ENCODE results near the gene HELB.
A peak's percentile ranks its signal among the peaks of the same experiment; 100 is the strongest.

Gene HELB

DNA sequence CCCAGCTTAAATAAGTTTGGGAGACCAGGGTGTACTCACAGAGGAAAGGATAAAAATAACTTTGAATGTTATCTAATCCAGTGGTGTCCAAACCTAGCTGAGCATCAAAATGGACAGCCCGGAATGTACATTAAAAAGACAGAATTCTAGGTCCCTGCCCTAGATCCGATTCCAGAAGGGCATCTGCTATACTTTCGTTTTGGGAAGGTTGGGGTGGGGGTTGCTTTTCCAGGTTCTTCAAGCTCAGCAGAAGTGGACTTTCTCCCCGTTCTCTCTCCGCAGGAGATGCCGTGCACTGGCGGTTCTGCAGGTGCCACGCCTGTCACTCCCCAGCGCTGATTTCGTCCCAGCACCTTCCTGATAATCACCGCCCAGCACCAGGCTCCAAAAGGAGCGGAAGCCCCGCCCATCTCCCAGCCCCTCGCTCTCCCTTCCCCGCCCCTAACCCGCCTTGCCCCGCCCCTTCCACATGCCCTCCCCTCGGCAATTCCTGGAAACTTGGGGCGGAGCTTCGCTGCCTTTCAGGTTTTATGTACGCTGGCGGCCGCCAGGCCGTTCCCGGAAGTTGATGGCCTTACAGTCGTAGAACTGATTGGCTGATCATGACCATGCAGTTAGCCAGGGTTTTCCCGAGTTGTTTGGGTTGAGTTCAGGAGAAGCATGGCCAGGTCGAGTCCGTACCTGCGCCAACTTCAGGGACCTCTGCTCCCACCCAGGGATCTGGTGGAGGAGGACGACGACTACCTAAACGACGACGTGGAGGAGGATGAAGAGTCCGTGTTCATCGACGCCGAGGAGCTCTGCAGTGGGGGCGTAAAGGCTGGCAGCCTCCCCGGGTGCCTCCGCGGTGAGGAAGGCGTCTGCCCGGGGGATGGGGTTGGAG is at the start of gene HELB:
Gene HELB (plus strand): TSS at position 550 of the 883 bp plus-strand sequence. CDS start 111 bp downstream, at position 661.
- peak; percentile 85 for DNase-seq (ENCODE audit: low spot score)

DNA sequence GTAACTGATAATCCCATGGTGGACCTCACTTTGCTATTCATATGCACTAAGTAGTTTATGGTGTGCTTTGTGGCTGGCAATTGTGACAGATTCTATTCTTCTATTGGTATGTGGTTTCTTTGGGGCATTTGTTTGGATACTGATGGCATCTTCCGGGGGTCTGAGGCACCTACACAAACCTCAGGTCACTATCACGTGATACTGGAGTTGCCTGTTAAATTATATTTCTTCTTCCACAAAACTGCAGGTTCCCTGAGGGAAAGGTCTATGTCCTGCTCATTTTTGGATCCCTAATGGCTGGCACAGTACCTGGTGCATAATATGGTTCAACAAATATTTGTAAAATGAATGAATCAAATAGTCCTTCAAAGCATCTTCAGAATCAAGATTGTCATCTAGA is 49.5 kb upstream of the HELB start:
- no peak for DNase-seq (ENCODE audit: low spot score)

DNA sequence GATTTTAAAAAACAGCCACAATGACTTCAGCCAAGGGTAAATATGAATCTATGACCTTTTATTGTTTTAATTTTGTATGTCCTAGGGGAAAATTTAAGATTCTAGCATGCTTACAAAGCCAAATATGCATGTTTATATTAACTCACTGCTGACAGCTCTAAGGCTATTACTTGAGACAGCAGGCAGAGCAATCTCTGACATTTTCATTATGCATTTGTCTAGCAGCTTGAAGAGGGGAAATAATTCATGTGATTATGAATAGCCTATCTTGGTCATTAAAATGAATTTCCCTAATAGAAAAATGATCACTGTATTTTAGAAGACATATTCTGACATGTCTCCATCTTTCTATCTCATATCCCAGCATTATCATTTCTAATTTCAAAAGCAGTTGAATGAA is 46.6 kb upstream of the HELB start:
- no peak for DNase-seq (ENCODE audit: low spot score)

DNA sequence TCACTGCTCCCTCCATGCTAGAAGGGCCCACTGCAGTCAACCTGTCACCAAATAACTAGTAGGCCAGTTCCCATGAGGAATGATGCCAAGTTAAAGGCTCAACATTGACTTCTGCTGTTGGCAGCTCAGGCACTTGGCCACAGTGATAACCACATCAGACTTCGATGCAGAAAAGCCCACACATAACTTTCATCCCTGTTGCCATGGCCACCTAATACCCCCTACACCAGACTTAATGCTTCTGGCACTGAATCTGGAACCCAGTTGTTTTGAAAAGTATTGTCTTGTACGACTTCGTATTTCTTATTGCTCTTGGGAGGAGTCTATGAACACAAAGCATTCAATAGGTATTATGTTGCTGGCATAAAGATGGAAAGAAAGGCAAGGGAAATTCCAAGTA is 44.3 kb upstream of the HELB start:
- no peak for DNase-seq (ENCODE audit: low spot score)

DNA sequence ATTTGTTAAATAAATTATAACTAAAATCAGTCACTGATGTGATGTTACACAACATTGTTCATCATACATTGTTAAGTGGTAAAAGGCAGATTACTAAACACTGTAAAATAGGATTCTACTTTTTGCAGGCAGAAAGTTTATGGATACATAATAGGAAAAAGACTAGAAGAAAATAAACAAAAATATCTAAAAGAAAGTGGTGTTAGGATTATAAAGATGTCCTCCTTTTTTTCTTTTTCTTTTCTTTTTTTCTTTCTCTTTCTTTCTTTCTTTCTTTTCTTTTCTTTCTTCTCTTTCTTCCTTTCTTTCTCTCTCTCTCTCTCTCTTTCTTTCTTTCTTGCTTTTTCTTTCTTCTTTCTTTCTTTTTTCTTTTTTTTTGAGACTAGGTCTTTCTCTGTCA is 39.6 kb upstream of the HELB start:
- DNase-seq (ENCODE audit: low spot score): no peak

DNA sequence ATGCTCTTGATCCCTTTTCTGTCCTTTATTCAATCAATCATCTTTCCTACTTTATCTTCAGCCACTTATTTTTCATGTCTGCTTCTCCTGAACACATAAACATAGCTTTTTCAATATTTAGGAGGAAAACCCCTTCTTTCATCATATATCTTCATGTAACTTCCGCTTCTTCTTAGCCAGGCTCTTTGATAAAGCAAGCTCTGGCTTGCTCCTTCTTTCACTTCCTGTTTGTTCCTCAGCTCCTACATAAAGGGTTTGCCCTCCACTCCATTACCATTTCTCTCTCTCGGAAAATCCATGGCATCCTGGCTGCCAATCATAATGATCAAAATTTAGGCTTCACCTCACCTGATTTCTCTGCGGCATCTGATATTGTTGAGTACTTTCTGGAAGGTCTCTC is 33.7 kb upstream of the HELB start:
- DNase-seq (ENCODE audit: low spot score): no peak

DNA sequence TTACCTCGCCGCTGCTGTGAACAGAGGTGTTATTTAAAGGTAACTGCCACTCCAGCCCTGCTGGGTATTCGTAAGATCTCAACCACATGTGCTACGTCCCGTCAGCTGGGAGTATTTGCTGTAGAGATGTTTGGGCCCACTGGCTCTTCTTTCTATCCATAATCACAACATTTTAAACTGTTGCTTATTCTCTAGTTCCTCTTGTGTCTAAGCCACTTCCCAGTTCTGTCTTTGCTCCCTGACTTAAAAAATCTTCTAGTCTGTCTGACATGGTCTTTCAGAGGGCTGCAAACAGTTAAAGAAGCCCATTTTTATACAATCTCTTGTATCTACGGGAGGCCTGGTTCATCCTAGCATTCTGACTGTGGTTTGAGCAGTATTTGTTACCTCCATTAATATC is 33.2 kb upstream of the HELB start:
- no peak for DNase-seq (ENCODE audit: low spot score)

DNA sequence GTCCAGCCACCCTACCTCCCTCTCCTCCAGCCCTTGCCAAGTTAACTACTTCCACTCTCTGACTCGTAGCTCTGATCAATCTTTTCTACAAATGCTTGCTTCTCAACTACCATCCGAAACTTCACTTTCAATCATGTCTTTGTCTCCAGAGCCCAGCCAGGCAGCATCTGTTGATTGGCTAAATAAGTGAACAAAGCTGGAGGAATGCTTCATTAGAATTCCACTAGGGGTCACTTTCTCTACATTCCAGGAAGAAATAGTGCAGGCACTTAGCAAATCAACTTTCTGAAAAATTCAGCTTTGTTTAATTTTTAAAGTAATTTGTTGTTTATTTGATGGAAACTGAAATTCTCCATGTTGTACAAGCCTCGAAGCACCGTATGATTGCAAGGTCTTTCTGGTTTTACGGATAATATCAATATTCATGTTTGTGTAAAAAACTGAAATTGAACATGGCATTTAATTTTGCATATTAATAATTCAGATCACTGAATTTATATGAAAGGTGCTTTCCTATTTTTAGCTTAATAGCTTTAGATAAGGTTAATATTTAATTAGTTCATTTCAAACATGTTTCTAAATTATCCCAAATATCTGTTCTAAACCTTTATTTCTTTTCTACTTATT is 32.4 kb upstream of the HELB start:
- DNase-seq (ENCODE audit: low spot score): peak; percentile 43

DNA sequence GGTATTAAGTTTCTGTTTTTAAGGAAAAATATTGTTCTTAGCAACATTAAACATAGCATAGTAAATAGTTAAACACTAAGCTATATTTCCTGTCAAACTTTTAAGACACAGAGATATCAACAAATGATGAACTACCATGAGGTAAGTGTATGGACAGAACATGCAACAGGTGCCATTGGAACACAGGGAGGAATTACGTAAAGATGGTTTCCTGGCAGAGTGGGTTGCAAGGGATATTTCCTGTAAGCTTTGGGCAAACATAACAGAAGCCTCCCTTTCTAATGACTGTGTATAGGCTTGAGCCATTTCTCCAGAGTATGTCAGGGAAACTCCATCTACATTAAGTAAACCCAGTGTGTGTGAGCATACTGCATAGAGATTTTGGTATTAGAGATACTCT is 31.7 kb upstream of the HELB start:
- no peak for DNase-seq (ENCODE audit: low spot score)

DNA sequence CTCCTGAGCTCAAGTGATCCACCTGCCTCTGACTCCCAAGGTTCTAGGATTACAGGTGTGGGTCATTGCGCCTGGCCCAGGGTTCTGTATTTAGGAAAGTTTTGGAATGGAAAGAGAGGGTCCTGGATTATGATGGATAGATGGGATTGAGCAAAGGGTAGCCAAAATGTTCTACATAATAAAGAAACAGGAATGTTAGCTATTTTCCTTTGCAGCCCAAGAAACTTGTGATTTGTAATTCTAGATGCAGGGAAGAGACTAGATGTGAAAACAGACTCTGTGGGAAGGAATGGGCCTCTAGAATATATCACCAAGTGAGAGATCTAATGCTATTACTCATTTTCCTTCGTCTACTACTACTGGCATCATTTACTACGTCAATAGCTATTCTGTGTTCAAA is 29.6 kb upstream of the HELB start:
- DNase-seq (ENCODE audit: low spot score): no peak

DNA sequence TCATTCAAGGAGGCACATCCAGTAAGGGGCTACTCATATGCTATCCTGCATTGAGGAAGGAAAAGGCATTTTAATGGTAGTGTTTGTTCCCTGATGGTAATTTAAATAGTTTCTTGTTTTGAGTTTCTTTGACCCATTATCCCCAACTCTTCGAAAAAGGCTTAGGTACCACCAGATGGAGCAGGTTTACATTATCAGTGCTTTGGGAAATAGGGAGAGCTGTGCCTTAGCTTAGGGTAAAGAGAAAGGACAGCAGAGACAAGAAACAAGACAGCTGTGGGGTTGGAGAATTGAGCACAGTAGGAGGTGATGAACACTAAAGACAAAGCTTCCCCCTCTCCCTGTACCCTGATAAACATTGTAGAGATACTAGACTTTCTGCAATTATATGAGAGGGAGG is 29.1 kb upstream of the HELB start:
- DNase-seq (ENCODE audit: low spot score): no peak

DNA sequence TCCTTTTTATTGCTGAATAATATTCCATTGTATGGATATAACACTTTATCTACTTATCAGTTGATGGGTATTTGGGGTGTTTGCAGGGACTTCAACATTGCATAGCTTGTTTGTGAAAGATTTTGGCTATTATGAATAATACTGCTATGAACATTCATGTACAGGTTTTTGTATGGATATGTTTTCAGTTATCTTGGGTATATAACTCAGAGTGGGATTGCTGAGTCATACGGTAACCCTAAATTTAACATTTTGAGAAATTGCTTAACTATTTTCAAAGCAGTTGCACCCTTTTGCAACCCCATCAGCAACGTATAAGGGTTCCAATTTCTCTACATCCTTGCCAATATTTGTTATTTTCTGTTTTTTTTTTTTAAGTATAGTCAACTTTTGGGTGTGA is 27.3 kb upstream of the HELB start:
- DNase-seq (ENCODE audit: low spot score): no peak

DNA sequence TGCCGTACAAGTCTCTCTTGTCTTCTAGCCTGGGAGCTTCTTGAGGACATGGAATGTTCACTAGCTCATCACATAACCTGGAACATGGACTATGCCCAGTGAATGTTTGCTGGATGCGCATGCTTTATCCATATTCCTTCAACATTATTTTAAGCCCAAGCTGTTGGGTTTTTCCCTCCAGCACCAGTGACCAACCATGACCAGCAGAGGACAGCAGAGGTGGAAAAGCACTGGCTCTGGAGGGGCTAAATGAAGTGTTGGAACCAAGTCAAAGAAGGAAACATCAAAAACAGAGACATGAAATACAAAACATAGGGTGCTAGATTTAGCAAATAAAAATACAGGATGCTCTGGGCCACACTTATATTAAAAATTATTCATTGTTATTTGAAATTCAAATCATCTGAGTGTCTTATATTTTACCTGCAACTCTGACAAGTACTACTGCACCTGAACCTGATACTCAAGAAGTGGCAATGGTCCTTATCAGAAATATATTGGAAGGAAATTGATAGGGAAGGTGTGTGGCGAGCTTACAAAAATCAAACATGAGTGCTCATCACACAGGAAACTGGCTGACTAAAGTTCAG is 23.1 kb upstream of the HELB start:
- peak; percentile 7 for DNase-seq (ENCODE audit: low spot score)

DNA sequence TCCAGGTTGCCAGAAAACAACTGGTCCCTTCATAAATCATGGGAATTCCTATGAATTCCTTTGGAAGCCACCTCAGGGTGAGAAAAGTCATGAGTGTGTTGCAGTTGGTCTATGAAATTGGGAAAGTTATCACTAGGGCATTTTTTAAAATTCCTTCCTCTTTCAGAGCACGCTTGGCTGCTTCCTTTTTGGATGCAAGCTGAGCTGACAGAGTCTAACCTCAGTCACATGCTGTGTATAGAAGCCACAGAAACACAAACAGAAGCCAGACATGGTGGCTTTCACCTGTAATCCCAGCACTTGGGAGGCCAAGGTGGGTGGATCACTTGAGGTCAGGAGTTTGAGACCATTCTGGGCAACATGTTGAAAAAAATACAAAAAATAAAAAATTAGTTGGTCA is 21.7 kb upstream of the HELB start:
- DNase-seq (ENCODE audit: low spot score): no peak

DNA sequence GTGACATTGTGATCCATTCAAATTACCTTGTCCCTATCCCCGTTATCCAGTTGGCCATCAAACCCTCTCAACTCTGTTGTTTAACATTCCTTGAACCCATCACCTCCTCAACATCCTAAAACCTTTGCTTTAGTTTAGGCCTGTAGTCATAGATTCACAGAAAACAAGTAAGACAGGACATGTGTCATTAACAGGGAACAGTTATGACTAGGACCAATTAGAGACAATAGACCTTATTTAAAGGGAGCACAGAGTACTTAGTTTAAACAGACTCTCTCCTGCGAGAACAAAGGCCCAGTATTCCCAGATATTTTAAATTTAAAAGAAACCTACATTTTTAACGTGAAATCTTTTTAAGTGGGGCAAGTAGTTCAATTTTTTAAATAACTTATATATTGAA is 20.0 kb upstream of the HELB start:
- no peak for DNase-seq (ENCODE audit: low spot score)

DNA sequence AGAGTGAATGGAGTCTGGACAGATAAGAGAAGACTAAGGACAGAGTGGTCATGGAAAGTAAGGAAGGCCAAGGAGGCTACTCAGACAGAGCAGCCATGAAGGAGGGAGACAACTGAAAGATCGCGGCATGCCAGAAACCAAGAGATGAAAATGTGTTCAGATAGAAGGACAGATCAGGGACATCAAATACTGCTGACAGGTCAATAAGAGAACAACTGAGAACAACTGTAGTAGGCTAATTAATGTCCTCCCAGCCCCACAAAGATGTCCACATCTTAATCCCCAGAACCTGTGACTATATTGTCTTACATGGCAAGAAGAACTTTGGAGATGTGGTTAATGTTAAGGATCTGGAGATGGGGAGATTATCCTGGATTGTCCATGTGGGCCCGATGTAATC is 15.0 kb upstream of the HELB start:
- DNase-seq (ENCODE audit: low spot score): no peak

DNA sequence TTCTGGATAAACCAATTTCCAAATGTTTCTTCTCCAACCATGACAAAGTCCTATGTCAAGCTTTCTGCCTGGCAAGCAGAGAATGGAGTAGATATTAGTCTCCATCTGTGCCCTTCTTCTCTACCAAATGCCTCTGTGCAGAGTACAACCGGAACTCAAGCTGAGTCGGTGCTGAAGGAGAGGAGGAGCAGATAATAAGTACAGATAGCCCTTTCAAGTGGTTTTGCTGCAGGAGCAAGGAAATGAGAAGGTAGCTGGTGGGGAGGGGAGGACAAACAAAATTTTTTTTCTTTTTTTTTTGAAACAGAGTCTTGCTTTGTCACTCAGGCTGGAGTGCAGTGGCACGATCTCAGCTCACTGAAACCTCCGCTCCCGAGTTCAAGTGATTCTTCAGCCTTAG is 14.2 kb upstream of the HELB start:
- DNase-seq (ENCODE audit: low spot score): no peak

DNA sequence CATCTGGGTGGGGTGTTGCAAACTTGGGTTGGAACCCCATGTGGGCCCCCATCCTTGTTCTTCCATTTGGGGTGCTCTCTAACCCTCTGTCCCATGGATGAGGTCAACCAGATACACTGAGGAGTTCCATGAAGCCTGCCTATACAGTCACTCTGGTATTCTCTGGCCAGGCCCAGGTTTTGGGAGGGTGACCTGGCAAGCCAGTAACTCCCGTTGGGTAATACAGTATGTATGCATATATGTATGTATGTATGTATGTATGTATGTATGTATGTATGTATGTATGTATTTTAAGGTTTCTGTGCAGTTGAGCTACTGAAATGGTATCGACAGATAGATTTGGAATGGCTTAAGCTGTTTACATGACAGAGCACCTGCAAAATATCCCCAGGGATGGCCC is 12.8 kb upstream of the HELB start:
- DNase-seq (ENCODE audit: low spot score): no peak

DNA sequence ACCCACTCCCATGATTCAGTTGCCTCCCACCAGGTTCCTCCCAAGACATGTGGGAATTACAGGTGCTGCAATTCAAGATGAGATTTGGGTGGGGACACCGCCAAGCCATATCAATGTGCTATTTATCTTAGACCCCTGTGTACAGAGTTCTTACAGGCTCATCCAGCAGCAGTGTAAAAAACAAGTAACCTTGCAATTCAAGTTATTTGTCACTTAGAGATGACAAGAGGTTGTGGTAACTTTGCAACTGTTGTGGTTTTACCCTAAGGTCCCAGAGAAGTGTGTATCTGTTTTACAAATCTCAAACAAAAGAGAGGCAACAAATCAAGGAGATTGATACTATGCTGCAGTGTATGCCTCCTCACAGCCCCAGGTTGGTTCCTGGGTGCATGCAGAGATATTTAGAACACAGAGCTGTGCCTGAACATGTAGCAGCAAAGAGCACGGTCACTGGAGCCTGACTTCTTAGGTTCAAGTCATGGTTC is 11.5 kb upstream of the HELB start:
- no peak for DNase-seq (ENCODE audit: low spot score)

DNA sequence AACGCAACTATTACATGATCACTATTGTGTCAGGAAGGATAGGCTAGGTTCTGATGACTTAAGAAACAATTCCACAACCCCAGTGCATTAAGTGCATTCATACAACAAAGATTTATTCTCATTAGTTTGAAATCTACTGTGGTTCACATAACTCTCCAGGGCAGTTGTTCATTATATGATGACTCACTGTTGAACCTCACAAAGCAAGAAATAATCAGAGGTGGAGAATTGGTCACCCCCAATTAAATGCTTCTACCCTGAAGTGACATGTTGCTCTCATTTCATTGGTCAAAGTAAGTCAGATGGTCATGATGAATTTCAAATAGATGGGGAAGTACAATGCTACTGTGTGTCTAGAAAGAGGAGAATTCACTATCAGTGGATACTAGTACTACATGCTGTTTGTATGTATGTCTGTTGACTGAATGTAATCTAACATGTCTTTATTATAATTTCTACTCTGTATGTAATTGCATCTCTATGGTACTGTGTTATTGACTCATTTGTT is 6.1 kb upstream of the HELB start:
- DNase-seq (ENCODE audit: low spot score): no peak

DNA sequence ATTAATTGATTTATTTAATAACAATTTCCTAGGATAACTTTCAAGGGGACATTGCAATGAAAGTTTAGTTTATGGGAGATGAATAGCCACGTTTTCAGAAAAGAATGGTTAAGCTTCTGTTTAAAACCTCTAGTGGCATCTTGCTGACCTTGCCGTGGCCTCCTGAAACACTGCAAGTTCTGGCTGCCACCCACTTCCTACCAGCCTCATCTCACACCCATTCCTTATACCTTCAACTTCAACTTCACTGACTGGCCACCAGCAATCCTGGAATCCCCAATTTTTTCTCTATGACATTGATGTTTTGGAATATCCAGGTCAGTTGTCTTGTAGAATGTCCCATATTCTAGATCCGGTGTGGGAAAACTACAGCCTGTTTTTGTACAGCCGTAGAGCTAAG is 5.2 kb upstream of the HELB start:
- no peak for DNase-seq (ENCODE audit: low spot score)

DNA sequence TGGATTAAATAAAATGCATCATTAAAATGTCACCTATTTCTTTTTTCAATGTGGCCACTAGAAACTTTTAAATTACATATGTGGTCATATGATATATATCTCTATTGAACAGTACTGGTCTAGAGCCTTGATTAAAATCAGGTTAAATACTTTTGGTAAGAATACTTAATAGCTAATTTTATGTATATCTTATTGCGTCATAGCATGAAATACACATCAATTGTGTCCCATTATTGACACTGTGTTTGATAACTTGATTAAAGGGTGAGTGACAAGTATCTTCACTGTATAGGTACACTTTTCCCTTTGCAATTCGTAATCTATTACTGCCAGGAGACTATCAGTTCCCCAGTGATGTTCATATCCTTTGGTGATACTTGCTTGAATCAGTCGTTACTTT is 4.4 kb upstream of the HELB start:
- no peak for DNase-seq (ENCODE audit: low spot score)

DNA sequence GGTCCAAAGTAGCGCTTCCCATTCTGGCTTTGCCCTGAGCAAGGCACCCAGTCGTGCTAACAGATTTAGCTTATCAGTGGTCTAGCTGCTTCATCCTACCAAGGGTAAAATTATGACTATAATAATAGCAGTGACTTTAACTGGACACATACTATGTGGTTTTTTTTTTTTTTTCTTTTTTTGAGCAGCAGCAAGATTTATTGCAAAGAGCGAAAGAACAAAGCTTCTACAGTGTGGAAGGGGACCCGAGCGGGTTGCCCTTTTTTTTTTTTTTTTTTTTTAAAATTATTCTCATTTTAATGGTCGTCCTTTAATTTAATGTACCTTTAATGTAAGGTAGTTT is 505 bp downstream of the HELB start:
- DNase-seq (ENCODE audit: low spot score): no peak
